Activated CD4-positive, alpha-beta memory T cell treated with anti-CD3 and anti-CD28 coated beads, Interleukin-2, amount 10 ng/mL, durations not matched to agents 7 days and 5 days (primary cell): ENCODE measurements around the gene CHST15. TPM values are rescaled to one million over a fixed set of nuclear protein-coding genes. Genes with fewer than 3 reads are reported as not detected.
A peak's percentile ranks its signal among the peaks of the same experiment; 100 is the strongest.

Source experiments
- CTCF ChIA-PET: fragments of 350-600 bp; sonication (Branson Sonifier 250); formaldehyde crosslinking; loops from one replicate; lab custom pipeline; 2021; ENCODE audit warnings: antibody characterized with exemption, inconsistent platforms; lab: Charles Lee
- POLR2A ChIA-PET: fragments of 350-600 bp; sonication (Branson Sonifier 250); formaldehyde crosslinking; loops from one replicate; lab custom pipeline; 2021; ENCODE audit warnings: antibody characterized with exemption; lab: Charles Lee
- DNase-seq: peaks from one replicate; pipeline ENCODE4 v3.0.0-alpha.2; 2020
- H3K27ac Mint-ChIP-seq: one replicate; pipeline ENCODE4 v1.8.0; 2021; ENCODE audit warnings: mild to moderate bottlenecking, mixed read lengths
- H3K27me3 Mint-ChIP-seq: one replicate; pipeline ENCODE4 v1.8.0; 2021; ENCODE audit warnings: mixed read lengths
- H3K36me3 Mint-ChIP-seq: one replicate; pipeline ENCODE4 v1.8.0; 2021; ENCODE audit warnings: low read depth, mixed read lengths
- H3K4me1 Mint-ChIP-seq: one replicate; pipeline ENCODE4 v1.8.0; 2021; ENCODE audit warnings: mixed read lengths
- H3K4me3 Mint-ChIP-seq: one replicate; pipeline ENCODE4 v1.8.0; 2021; ENCODE audit warnings: mild to moderate bottlenecking, mixed read lengths
- H3K9me3 Mint-ChIP-seq: one replicate; pipeline ENCODE4 v1.8.0; 2021; ENCODE audit warnings: mixed read lengths
- total RNA-seq, 2 experiments: library from RNA; stranded (reverse); gene quantifications; one replicate each; pipeline ENCODE4 v1.2.3, GENCODE V29; 2021

The CHST15 gene
- total RNA-seq, 2 experiments from 2014 or later = 0.10 to 0.20 TPM

- Mint-ChIP-seq H3K9me3 (no peaks in the 10 kb centered on the region), H3K36me3 (no peaks in the 10 kb centered on the region), H3K27ac (no peak overlapping the region), H3K27me3 (peaks cover 26% of the 10 kb centered on the region), H3K4me3 (no peak overlapping the region), H3K4me1 (peaks cover 11% of the 10 kb centered on the region)
- ChIA-PET CTCF (interaction anchor here (0.6 kb wide), 1 partner anchor 1929 kb away, joined by 3 read pairs; no protein-coding TSS in a partner anchor), POLR2A (no interaction called here)
- DNase-seq = no peak
Measured at GRCh38 chr10:124068929-124069328, 24.5 kb downstream of the CHST15 start.

GRCh38 chr10:124067825-124068400, 25.5 kb downstream of the CHST15 start:
- DNase-seq = no peak
- Mint-ChIP-seq H3K9me3 (no peaks in the 10 kb centered on the region), H3K36me3 (no peaks in the 10 kb centered on the region), H3K4me1 (peaks cover 13% of the 10 kb centered on the region), H3K27ac (no peak overlapping the region), H3K4me3 (no peak overlapping the region), H3K27me3 (peaks cover 23% of the 10 kb centered on the region)
- POLR2A ChIA-PET = no interaction called here
- CTCF ChIA-PET = no interaction called here

GRCh38 chr10:124066781-124067714, 26.4 kb downstream of the CHST15 start:
- Mint-ChIP-seq H3K4me3 (no peak overlapping the region), H3K27me3 (peaks cover 21% of the 10 kb centered on the region), H3K9me3 (no peaks in the 10 kb centered on the region), H3K4me1 (peaks cover 13% of the 10 kb centered on the region), H3K27ac (no peak overlapping the region), H3K36me3 (no peaks in the 10 kb centered on the region)
- CTCF ChIA-PET = interaction anchor here (1.2 kb wide), 1 partner anchor 8 kb away, joined by 3 read pairs; no protein-coding TSS in a partner anchor
- no peak for DNase-seq
- POLR2A ChIA-PET = no interaction called here

DNA sequence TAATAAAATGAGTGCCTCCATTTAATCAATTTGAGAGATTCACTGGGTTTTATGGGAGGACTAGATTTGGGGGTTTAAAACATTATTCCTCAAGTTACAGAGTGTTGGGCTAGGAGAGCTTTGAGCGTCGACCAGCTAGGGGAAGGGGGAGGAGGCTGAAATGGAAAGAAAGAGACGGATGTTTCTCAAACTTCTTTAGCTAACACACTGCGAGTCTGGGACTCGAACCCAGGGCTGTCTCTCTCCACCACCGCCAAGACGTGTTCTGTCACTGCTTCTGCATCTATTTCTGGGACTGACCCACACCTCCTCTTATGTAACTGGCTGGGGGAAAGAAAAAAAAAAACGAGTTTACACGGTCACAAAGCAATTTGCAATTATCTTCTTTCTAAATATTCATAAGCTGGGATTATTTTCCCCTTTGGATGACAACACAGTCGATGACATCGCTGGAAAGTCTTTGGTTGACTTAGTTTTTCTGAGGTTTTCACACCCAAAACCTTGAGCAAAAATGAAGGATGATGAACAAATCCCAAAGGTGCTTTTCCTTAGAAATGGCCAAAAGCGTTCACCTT, 27.2 kb downstream of the CHST15 start:
- H3K4me3 Mint-ChIP-seq = no peak overlapping the region
- no peak for DNase-seq
- H3K36me3 Mint-ChIP-seq = no peaks in the 10 kb centered on the region
- peaks cover 13% of the 10 kb centered on the region for H3K4me1 Mint-ChIP-seq
- H3K27me3 Mint-ChIP-seq = peaks cover 16% of the 10 kb centered on the region
- H3K9me3 Mint-ChIP-seq = no peaks in the 10 kb centered on the region
- ChIA-PET POLR2A (no interaction called here), CTCF (interaction anchor here (1.2 to 1.5 kb wide), 2 partner anchors 9 to 337 kb away, joined by 3 read pairs; no protein-coding TSS in a partner anchor)
- H3K27ac Mint-ChIP-seq = no peak overlapping the region

DNA sequence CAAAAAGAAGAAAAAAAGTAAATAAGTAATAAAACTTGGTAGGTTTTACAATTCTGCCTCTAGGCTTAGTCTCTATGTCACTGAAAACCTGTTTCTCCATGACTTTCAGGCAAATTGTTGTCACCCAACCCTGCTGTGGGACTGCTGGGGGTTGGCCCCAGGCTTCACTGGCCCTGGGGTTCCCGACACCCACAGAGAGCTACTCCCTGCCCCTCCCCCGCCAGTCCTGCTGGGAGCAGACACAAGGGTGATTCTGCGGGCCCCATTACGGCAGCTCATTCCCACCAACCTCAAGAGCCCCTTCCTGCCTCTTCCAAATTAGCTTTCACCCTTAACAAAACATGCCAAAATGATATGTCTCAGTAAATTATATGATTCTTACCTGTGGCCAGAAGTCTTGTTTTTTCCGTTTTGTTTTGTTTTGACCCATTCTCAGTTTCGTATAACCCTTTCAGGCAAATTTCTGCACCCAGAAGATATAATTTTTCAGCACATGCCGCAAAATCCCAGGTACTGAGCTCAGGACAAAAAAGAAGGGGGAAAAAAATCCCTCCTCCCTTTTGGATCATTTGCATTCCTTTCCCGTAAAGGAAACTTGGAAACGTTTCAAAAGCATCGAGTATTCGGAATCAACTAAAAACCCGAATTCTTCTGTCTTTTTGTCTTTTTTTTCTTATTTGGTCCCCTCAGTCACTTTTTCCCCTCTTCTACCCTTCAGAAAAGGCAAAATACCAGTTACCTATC, 27.8 kb downstream of the CHST15 start:
- Mint-ChIP-seq H3K27ac (no peak overlapping the region), H3K9me3 (no peaks in the 10 kb centered on the region), H3K4me1 (peaks cover 13% of the 10 kb centered on the region), H3K4me3 (no peak overlapping the region), H3K27me3 (peaks cover 16% of the 10 kb centered on the region), H3K36me3 (no peaks in the 10 kb centered on the region)
- POLR2A ChIA-PET = no interaction called here
- CTCF ChIA-PET = interaction anchor here (1.2 to 1.5 kb wide), 2 partner anchors 9 to 338 kb away, joined by 3 read pairs; no protein-coding TSS in a partner anchor
- DNase-seq = no peak

GRCh38 chr10:124064676-124065075, 28.7 kb downstream of the CHST15 start:
- H3K27me3 Mint-ChIP-seq = peaks cover 16% of the 10 kb centered on the region
- no peaks in the 10 kb centered on the region for H3K36me3 Mint-ChIP-seq
- DNase-seq = no peak
- no peaks in the 10 kb centered on the region for H3K9me3 Mint-ChIP-seq
- peak overlapping the region; percentile 3 for H3K4me3 Mint-ChIP-seq
- H3K4me1 Mint-ChIP-seq = peaks cover 13% of the 10 kb centered on the region
- ChIA-PET CTCF (interaction anchor here (1.5 kb wide), 1 partner anchor 339 kb away, joined by 3 read pairs; no protein-coding TSS in a partner anchor), POLR2A (interaction anchor here (0.6 kb wide), 1 partner anchor 182 kb away, joined by 4 read pairs; no protein-coding TSS in a partner anchor)
- no peak overlapping the region for H3K27ac Mint-ChIP-seq

- peaks cover 13% of the 10 kb centered on the region for H3K4me1 Mint-ChIP-seq
- ChIA-PET CTCF (interaction anchor here (1.1 kb wide), 1 partner anchor 68 kb away, joined by 3 read pairs; no protein-coding TSS in a partner anchor), POLR2A (interaction anchor here (0.6 kb wide), 1 partner anchor 183 kb away, joined by 4 read pairs; no protein-coding TSS in a partner anchor)
- no peaks in the 10 kb centered on the region for H3K36me3 Mint-ChIP-seq
- H3K27me3 Mint-ChIP-seq = peaks cover 16% of the 10 kb centered on the region
- H3K9me3 Mint-ChIP-seq = no peaks in the 10 kb centered on the region
- no peak for DNase-seq
- H3K27ac Mint-ChIP-seq = no peak overlapping the region
- no peak overlapping the region for H3K4me3 Mint-ChIP-seq
Measured at GRCh38 chr10:124063750-124064603, 29.4 kb downstream of the CHST15 start.

- Mint-ChIP-seq H3K36me3 (no peaks in the 10 kb centered on the region), H3K27me3 (peaks cover 16% of the 10 kb centered on the region), H3K27ac (no peak overlapping the region), H3K4me3 (no peak overlapping the region), H3K4me1 (peaks cover 13% of the 10 kb centered on the region), H3K9me3 (no peaks in the 10 kb centered on the region)
- no peak for DNase-seq
- ChIA-PET POLR2A (no interaction called here), CTCF (interaction anchor here (0.8 kb wide), 1 partner anchor 327 kb away, joined by 3 read pairs; no protein-coding TSS in a partner anchor)
Measured at GRCh38 chr10:124062390-124062789, 31.0 kb downstream of the CHST15 start.

DNA sequence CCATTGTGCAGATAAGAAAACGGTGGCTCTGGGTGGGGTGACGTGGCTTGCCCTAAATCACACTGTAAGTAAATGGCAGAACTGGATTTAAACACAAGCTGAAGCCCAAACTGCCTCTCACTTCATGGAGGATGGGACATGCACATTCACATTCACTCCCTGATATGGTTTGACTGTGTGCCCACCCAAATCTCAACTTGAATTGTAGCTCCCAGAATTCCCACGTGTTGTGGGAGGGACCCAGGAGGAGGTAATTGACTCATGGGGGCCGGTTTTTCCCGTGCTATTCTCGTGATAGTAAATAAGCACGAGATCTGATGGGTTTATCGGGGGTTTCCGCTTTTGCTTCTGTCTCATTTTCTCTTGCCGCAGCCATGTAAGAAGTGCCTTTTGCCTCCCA, 32.4 kb downstream of the CHST15 start:
- Mint-ChIP-seq H3K4me1 (peaks cover 11% of the 10 kb centered on the region), H3K36me3 (no peaks in the 10 kb centered on the region), H3K4me3 (no peak overlapping the region), H3K9me3 (no peaks in the 10 kb centered on the region), H3K27ac (no peak overlapping the region), H3K27me3 (peaks cover 9% of the 10 kb centered on the region)
- CTCF ChIA-PET = no interaction called here
- POLR2A ChIA-PET = no interaction called here
- DNase-seq = no peak

DNA sequence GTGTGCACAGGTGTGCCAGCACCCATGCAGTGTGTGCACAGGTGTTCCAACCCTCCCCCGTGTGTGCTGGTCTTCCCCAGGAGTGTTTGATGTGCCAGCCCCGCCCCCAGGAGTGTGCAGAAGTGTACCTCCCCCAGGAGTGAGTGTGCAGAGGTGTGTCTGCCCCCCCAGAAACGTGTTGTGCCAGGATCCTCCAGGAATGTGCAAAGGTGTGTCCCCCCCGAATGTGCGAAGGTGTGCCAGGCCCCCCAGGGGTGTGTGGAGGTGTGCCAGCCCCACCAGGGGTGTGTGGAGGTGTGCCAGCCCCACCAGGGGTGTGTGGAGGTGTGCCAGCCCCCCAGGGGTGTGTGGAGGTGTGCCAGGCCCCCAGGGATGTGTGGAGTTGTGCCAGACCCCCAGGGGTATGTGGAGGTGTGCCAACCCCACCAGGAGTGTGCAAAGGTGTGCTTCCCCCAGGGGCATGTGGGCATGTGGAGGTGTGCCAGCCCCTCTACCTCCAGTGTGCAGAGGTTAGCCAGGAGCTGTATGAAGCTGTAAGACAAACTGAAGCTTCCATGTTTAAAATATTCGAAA, 33.2 kb downstream of the CHST15 start:
- ChIA-PET POLR2A (no interaction called here), CTCF (no interaction called here)
- DNase-seq = no peak
- peaks cover 3% of the 10 kb centered on the region for H3K27me3 Mint-ChIP-seq
- no peak overlapping the region for H3K27ac Mint-ChIP-seq
- H3K36me3 Mint-ChIP-seq = no peaks in the 10 kb centered on the region
- H3K9me3 Mint-ChIP-seq = no peaks in the 10 kb centered on the region
- H3K4me3 Mint-ChIP-seq = no peak overlapping the region
- H3K4me1 Mint-ChIP-seq = peaks cover 9% of the 10 kb centered on the region

GRCh38 chr10:124059551-124059950, 33.8 kb downstream of the CHST15 start:
- peaks cover 6% of the 10 kb centered on the region for H3K4me1 Mint-ChIP-seq
- no peak for DNase-seq
- peaks cover 6% of the 10 kb centered on the region for H3K27me3 Mint-ChIP-seq
- H3K9me3 Mint-ChIP-seq = no peaks in the 10 kb centered on the region
- no peak overlapping the region for H3K27ac Mint-ChIP-seq
- POLR2A ChIA-PET = no interaction called here
- CTCF ChIA-PET = no interaction called here
- no peak overlapping the region for H3K4me3 Mint-ChIP-seq
- no peaks in the 10 kb centered on the region for H3K36me3 Mint-ChIP-seq
